Coronary artery (tissue), 2 donors: ENCODE results near the gene SEC24B.
"Not testable (repeated sequence)": the region's sequence is repeated elsewhere in the genome, so short reads cannot be mapped to it uniquely, and the experiment has no call there.

Experiments
- DNase-seq: peaks from one replicate; pipeline ENCODE4 v3.0.0-alpha.2; 2017; ENCODE audit warnings: low spot score
- H3K27ac ChIP-seq, 2 donors: fragments of 200-600 bp; sonication (generic); one replicate each; pipeline ENCODE4 v1.5.1; 2016 to 2019
- H3K4me3 ChIP-seq: fragments of 200-600 bp; sonication (generic); 2 replicates; pipeline ENCODE4 v1.5.1; 2016; ENCODE audit warnings: mild to moderate bottlenecking, moderate library complexity
- TF ChIP-seq, protein P1 (sequence below): fragments of 200-600 bp; sonication (generic); IDR thresholded peaks from one replicate; pipeline ENCODE4 v1.5.1; 2019; ENCODE audit warnings: antibody characterized with exemption

Gene SEC24B

DNA sequence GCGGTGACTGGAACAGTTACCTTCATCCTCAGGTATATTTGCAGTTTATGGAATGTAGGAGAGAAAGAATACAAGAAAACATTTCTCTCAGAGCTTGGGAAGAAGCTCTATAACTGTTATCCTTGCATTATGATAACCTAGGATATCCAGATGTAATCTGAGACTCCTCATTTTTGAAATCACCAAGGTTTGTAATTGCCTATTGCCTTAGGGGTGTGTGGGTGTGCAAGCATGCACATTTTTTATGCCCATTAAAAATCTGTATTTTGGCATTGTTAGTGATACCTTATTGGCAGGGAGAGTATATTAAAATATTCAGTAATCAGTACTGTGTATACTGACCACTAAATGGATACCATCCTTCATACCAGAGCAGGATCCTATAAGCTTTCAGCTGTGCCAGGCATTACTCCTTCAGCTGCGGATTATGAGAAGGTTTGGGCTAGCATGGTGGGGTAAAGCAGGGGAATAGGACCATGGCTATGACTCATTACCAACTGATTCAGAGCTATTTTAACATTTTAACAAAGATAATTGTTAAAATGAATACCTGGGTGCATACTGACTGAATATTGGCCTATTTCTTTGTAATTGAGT is 8.3 kb downstream of the SEC24B start:
- no peak overlapping the region for H3K4me3 ChIP-seq
- no peak for DNase-seq
- H3K27ac ChIP-seq, result no peak overlapping the region
- TF ChIP-seq, protein P1, sequence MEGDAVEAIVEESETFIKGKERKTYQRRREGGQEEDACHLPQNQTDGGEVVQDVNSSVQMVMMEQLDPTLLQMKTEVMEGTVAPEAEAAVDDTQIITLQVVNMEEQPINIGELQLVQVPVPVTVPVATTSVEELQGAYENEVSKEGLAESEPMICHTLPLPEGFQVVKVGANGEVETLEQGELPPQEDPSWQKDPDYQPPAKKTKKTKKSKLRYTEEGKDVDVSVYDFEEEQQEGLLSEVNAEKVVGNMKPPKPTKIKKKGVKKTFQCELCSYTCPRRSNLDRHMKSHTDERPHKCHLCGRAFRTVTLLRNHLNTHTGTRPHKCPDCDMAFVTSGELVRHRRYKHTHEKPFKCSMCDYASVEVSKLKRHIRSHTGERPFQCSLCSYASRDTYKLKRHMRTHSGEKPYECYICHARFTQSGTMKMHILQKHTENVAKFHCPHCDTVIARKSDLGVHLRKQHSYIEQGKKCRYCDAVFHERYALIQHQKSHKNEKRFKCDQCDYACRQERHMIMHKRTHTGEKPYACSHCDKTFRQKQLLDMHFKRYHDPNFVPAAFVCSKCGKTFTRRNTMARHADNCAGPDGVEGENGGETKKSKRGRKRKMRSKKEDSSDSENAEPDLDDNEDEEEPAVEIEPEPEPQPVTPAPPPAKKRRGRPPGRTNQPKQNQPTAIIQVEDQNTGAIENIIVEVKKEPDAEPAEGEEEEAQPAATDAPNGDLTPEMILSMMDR, result no peak

DNA sequence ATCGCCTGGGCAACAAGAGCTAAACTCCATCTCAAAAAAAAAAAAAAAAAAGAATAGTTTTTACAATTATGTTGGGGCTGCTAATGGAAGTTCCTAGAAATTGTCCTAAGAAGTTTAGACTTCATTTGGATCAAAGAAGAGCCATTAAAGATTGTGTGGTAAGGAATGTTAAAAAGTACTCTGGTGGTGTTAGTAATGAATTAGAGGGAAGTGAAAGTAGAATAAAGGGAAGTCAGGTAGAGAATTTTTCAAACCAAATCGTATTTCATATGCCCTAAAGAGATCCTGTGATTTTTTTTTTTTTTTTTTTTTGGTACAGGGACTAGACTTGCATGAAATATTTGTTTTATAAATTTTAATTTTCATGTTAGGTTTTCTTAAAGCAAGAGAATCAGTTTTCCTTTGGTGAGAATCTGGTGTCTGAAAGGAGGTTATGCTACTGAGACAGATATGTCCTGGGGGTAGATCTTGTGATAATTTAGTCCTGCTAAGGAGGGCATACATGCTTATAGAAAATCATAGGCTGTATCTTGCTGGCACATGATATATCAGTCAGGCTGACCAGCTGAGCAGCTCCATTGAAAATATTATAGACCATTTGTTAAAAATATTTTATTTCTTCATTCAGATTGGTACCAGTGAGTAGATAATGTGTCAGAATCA is 10.7 kb downstream of the SEC24B start:
- H3K4me3 ChIP-seq, result no peak overlapping the region
- TF ChIP-seq, protein P1, result no peak
- no peak for DNase-seq
- no peak overlapping the region for H3K27ac ChIP-seq

- Histone ChIP-seq H3K4me3 (no peak overlapping the region), H3K27ac (no peak overlapping the region)
- no peak for DNase-seq
- TF ChIP-seq, protein P1, result no peak
Observed at GRCh38 chr4:109447278-109447677, 13.7 kb downstream of the SEC24B start.

DNA sequence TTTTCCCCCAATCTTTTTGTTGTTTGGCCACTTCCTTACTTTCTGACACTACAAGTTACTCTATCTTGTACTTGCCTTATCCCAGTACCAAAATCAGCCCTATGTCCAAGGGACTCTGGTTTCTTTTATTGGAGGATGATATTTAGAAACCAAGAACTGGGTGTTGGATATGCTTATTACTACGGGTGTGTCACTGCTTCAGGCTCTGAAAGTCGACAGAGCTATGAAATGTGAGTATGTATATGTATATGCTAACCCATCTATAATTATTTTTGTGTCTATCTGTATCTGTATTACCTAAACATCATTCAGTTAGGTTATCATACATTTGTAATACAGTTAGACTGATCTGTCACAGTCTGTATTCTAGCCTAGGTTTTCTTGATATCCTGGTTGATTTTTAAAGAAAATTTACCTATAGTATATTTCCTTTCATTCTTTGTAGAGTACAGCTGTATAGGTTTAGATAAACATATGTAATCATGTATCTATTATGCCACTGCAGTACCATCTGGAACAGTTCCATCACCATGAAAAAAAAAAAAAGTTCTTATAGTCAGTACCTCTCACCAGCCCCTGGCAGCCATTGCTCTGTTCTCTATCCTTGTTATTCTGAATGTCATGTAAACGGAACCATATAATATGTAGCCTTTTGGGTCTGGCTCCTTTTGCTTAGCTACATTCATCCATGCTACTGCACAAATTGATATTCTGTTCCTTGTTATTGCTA is 18.1 kb downstream of the SEC24B start:
- H3K27ac ChIP-seq, result no peak overlapping the region
- H3K4me3 ChIP-seq, result no peak overlapping the region
- TF ChIP-seq, protein P1, result no peak
- no peak for DNase-seq

GRCh38 chr4:109453110-109453509 is 19.5 kb downstream of the SEC24B start:
- not testable (repeated sequence) for H3K4me3 ChIP-seq, DNase-seq

DNA sequence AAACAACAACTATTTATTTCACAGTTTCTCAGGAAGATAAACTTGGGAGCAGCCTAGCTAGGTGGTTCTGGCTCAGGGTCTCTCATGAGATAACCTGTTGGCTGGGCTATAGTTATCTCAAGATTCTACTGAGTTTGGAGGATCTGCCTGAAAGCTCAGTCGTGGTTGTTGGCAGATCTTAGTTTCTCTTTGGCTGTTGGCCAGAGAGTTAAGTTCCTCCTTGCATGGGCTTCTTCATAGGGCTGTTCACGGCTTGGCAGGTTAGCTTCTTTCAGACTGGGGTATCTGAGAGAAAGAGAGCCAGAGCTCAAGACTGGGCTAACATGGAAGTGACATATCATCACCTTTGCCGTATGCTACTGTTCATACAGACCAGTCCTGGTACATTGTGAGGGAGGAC is 28.7 kb downstream of the SEC24B start:
- TF ChIP-seq, protein P1, result no peak
- H3K4me3 ChIP-seq, result no peak overlapping the region
- DNase-seq, result no peak
- no peak overlapping the region for H3K27ac ChIP-seq

More at GRCh38 chr4:109453110-109453509, 19.5 kb downstream of the SEC24B start:
- H3K27ac ChIP-seq, result not testable (repeated sequence)

GRCh38 chr4:109462802-109463201 is 29.2 kb downstream of the SEC24B start:
- no peak for DNase-seq
- TF ChIP-seq, protein P1, result no peak
- Histone ChIP-seq H3K27ac (no peak overlapping the region), H3K4me3 (no peak overlapping the region)
